Activated T-helper 2 cell treated with anti-CD3 and anti-CD28 coated beads, Interferon-gamma antibody, Interleukin-2, Interleukin-4, amounts not matched to agents 10 μg/mL and 5 μg/mL and 100 μg/mL, durations not matched to agents 14 hours and 24 hours and 36 hours (primary cell): ENCODE results near the gene FOXF2. TPM values are rescaled to one million over a fixed set of nuclear protein-coding genes. Genes with fewer than 3 reads are reported as not detected.
A peak's percentile ranks its signal among the peaks of the same experiment; 100 is the strongest.

Source experiments
- DNase-seq: peaks from one replicate; pipeline ENCODE4 v3.0.0; 2021; ENCODE audit warnings: low spot score
- H3K27ac Mint-ChIP-seq: one replicate; pipeline ENCODE4 v1.8.0; 2021; ENCODE audit warnings: mixed read lengths
- H3K27me3 Mint-ChIP-seq: one replicate; pipeline ENCODE4 v1.8.0; 2021; ENCODE audit warnings: low read depth, mixed read lengths
- H3K36me3 Mint-ChIP-seq: one replicate; pipeline ENCODE4 v1.8.0; 2021; ENCODE audit warnings: low read depth, mixed read lengths
- H3K4me1 Mint-ChIP-seq: one replicate; pipeline ENCODE4 v1.8.0; 2021; ENCODE audit warnings: low read depth, mixed read lengths
- H3K4me3 Mint-ChIP-seq: one replicate; pipeline ENCODE4 v1.8.0; 2021; ENCODE audit warnings: low read depth, mild to moderate bottlenecking, moderate library complexity, mixed read lengths
- H3K9me3 Mint-ChIP-seq: one replicate; pipeline ENCODE4 v1.8.0; 2021; ENCODE audit warnings: mixed read lengths
- intact Hi-C: fragments of 100-400 bp; cut with micrococcal nuclease; formaldehyde crosslinking; loops from one replicate; pipeline ENCODE4 v1.15.1; 2023
- total RNA-seq: library from RNA; stranded (reverse); gene quantifications from 2 replicates; pipeline ENCODE4 v1.2.3, GENCODE V29; 2022

The FOXF2 gene
- total RNA-seq, 1 donor from 2014 or later = not detected

DNA sequence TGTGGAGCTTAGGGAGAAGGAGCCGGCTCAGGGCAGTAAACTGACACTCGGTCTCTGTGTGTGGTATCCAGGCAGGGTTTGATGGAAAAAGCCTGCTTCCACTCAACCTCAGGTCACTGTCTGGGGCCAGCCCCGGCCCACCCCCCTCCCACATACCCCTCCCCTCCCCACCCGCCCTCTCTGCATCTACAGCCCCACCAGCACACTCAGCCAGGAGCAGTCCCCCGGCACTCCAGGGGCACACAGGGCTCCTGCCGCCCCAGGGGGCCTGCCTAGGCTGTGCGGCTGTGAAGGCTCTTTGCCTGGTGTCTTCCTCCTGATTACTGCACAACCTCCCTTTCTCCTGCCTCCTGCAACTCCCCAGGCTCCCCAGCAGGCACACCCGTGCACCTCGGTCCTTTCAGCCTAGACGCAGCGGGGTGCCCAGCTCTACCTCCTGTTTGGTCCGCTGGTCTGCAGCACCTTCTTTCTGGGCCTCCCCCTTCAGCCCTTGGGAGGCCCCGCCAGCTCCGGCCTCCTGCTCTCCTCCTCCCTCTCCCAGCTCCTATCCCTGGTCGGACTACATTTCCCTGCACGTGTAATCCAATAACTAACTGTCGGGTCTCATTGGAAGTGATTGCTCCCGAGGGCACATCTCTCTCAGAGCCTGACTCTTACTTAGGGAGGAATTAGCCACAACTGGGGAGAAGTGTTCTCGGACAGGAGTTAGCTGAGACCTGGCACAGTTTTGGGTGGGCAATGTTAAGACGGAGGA is 1.3 kb upstream of the FOXF2 start:
- no peak for DNase-seq
- intact Hi-C loops = no loop called here
- Mint-ChIP-seq H3K36me3 (no peaks in the 10 kb centered on the region), H3K27me3 (peaks cover 71% of the 10 kb centered on the region), H3K4me1 (peaks cover 14% of the 10 kb centered on the region), H3K27ac (no peak overlapping the region), H3K4me3 (no peak overlapping the region), H3K9me3 (no peaks in the 10 kb centered on the region)

DNA sequence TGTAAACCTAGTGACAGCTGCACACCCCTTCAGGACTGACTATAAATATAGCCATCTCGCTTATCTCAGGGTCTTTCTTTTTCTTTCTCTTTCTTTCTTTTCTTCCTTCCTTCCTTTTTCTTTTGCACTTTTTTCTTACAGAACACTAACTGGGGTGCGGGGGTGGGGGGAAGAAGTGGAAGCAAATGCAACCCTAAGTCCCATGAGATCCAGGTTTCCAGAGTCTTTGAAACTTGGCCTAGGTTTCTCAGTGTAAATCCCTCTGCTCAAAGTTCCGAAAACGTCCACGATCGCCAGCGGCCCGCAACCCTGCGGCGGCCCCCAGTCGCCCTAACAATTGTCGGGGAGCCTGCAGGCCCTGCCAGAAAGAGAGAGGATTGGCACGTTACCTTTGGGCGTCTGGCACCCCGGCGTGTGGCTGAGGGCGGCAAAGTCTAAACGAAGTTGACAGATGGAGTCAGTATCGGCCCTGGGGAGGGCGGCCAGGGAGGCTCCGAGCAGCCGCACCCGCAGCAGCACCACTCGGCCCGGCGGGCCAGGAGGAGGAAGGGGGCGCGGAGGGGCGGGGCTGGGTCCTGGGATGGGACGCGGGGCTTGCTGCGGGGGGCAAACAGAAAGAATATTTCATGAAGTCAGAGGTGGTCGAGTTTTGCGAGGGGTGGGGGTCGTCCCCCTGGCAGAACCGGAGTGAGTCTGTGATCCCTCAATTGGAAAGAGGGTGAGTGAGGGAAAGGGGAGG is 577 bp upstream of the FOXF2 start:
- H3K27me3 Mint-ChIP-seq = peaks cover 70% of the 10 kb centered on the region
- intact Hi-C loops = no loop called here
- H3K9me3 Mint-ChIP-seq = no peaks in the 10 kb centered on the region
- peak overlapping the region; percentile 55 for H3K4me3 Mint-ChIP-seq
- peaks cover 14% of the 10 kb centered on the region for H3K4me1 Mint-ChIP-seq
- no peaks in the 10 kb centered on the region for H3K36me3 Mint-ChIP-seq
- no peak overlapping the region for H3K27ac Mint-ChIP-seq
- no peak for DNase-seq

DNA sequence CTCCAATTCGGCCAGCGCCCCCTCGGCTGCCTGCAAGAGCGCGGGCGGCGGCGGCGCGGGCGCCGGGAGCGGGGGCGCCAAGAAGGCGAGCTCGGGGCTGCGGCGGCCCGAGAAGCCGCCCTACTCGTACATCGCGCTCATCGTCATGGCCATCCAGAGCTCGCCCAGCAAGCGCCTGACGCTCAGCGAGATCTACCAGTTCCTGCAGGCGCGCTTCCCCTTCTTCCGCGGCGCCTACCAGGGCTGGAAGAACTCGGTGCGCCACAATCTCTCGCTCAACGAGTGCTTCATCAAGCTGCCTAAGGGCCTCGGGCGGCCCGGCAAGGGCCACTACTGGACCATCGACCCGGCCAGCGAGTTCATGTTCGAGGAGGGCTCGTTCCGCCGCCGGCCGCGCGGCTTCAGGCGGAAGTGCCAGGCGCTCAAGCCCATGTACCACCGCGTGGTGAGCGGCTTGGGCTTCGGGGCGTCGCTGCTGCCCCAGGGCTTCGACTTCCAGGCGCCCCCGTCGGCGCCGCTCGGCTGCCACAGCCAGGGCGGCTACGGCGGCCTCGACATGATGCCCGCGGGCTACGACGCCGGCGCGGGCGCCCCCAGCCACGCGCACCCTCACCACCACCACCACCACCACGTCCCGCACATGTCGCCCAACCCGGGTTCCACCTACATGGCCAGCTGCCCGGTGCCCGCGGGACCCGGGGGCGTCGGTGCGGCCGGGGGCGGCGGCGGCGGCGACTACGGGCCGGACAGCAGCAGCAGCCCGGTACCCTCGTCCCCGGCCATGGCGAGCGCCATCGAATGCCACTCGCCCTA is 963 bp downstream of the FOXF2 start:
- no peaks in the 10 kb centered on the region for H3K9me3 Mint-ChIP-seq
- peaks cover 75% of the 10 kb centered on the region for H3K27me3 Mint-ChIP-seq
- no peaks in the 10 kb centered on the region for H3K36me3 Mint-ChIP-seq
- H3K27ac Mint-ChIP-seq = no peak overlapping the region
- no peak for DNase-seq
- H3K4me3 Mint-ChIP-seq = peak overlapping the region; percentile 39
- peaks cover 15% of the 10 kb centered on the region for H3K4me1 Mint-ChIP-seq
- intact Hi-C loops = loop anchor here (2.0 to 10.0 kb wide), 3 partner anchors 78 to 1844 kb away; partner anchors contain the start of gene FOXQ1

- H3K27ac Mint-ChIP-seq = no peak overlapping the region
- intact Hi-C loops = loop anchor here (2.0 to 10.0 kb wide), 3 partner anchors 78 to 1844 kb away; partner anchors contain the start of gene FOXQ1
- no peak for DNase-seq
Measured at GRCh38 chr6:1390946-1391799, 1.8 kb downstream of the FOXF2 start.

DNA sequence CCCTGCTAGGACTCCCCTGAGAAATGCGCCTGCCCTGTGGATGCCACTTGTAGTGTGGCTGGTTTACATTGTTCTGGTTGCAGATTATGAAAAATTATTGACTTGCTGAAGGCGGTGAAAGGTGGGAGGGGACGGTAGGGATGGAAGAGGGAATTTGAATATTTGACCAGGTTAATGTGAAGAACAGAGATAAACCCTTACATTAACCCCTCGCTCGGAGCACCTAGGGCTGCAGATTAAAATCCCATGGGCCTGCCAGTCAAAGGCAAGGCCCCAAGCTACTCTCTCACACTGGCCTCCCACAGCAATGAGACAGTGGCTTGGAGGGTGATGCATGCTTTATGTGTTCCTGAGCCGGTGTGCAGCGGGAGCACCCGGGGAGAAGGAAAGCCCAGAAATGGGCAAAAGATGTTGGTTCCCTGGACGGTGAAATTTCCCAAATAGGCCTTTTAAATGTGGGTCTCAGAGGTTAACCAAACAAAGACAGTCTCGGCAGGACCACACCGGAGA is 2.5 kb downstream of the FOXF2 start:
- Mint-ChIP-seq H3K36me3 (no peaks in the 10 kb centered on the region), H3K27ac (no peak overlapping the region), H3K4me3 (no peak overlapping the region), H3K4me1 (peaks cover 12% of the 10 kb centered on the region), H3K9me3 (no peaks in the 10 kb centered on the region), H3K27me3 (peaks cover 75% of the 10 kb centered on the region)
- DNase-seq = no peak
- intact Hi-C loops = loop anchor here (2.0 to 10.0 kb wide), 4 partner anchors 13 to 1843 kb away; partner anchors contain the start of gene FOXQ1

More at GRCh38 chr6:1390946-1391799, 1.8 kb downstream of the FOXF2 start:
- no peaks in the 10 kb centered on the region for H3K36me3 Mint-ChIP-seq
- H3K27me3 Mint-ChIP-seq = peaks cover 75% of the 10 kb centered on the region
- H3K4me3 Mint-ChIP-seq = no peak overlapping the region
- H3K9me3 Mint-ChIP-seq = no peaks in the 10 kb centered on the region
- peaks cover 10% of the 10 kb centered on the region for H3K4me1 Mint-ChIP-seq

GRCh38 chr6:1392813-1393640 is 3.7 kb downstream of the FOXF2 start:
- no peaks in the 10 kb centered on the region for H3K9me3 Mint-ChIP-seq
- DNase-seq = no peak
- peaks cover 74% of the 10 kb centered on the region for H3K27me3 Mint-ChIP-seq
- intact Hi-C loops = loop anchor here (1.0 to 10.0 kb wide), 4 partner anchors 8 to 1842 kb away; no protein-coding TSS in a partner anchor
- H3K27ac Mint-ChIP-seq = no peak overlapping the region
- H3K4me1 Mint-ChIP-seq = peaks cover 16% of the 10 kb centered on the region
- no peak overlapping the region for H3K4me3 Mint-ChIP-seq
- no peaks in the 10 kb centered on the region for H3K36me3 Mint-ChIP-seq

GRCh38 chr6:1393641-1394283 is 4.4 kb downstream of the FOXF2 start:
- Mint-ChIP-seq H3K27ac (no peak overlapping the region), H3K27me3 (peaks cover 71% of the 10 kb centered on the region), H3K9me3 (no peaks in the 10 kb centered on the region), H3K4me1 (peaks cover 12% of the 10 kb centered on the region), H3K4me3 (no peak overlapping the region), H3K36me3 (no peaks in the 10 kb centered on the region)
- no peak for DNase-seq
- intact Hi-C loops = loop anchor here (1.0 to 10.0 kb wide), 4 partner anchors 8 to 1841 kb away; no protein-coding TSS in a partner anchor

DNA sequence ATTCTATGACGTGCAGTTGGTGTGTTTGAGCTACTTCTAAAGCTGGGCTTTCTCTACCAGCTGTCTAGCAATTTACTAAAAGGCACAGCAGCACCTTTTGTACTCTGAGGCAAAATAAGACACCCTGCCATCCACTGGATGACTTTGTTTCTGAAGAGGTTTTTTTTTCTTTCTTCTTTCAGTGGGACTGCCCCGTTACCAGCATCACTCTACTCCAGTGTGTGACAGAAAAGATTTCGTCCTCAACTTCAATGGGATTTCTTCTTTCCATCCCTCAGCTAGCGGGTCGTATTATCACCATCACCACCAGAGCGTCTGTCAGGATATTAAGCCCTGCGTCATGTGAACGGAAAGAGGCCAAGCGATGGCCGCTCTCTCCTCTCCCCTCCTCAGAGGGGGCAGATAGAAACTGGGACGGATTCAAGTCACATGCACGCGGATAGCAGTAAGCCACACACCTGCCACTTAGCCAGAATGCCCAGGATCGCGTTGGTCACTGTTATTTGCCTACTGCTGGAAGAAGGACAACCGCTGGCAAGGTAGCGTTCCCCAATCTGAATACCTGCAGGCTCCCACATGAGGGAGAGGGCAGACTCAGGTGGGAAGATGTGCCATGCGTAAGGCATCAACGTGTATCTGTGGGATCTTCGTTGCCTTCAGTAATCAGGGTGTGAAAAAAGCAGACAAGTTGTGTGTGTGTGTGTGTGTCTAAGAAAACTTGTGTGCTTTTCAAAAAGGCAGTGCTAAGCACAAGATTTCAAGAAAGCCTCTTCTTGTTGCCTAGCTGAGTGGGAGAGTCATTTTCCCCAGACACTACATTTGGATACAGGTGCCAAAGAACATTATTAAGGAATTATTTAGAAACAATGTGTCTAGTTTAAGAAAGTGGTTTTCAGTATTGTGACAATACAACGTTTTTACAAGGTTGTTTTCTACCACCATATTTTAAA is 5.4 kb downstream of the FOXF2 start:
- H3K27ac Mint-ChIP-seq = no peak overlapping the region
- H3K27me3 Mint-ChIP-seq = peaks cover 72% of the 10 kb centered on the region
- no peak for DNase-seq
- H3K4me1 Mint-ChIP-seq = peaks cover 9% of the 10 kb centered on the region
- H3K36me3 Mint-ChIP-seq = no peaks in the 10 kb centered on the region
- intact Hi-C loops = loop anchor here (5.0 to 10.0 kb wide), 3 partner anchors 708 to 1840 kb away; no protein-coding TSS in a partner anchor
- no peak overlapping the region for H3K4me3 Mint-ChIP-seq
- no peaks in the 10 kb centered on the region for H3K9me3 Mint-ChIP-seq

GRCh38 chr6:1395506-1395905 is 6.1 kb downstream of the FOXF2 start:
- no peaks in the 10 kb centered on the region for H3K9me3 Mint-ChIP-seq
- H3K27me3 Mint-ChIP-seq = peaks cover 69% of the 10 kb centered on the region
- intact Hi-C loops = loop anchor here (5.0 to 10.0 kb wide), 2 partner anchors 803 to 1839 kb away; no protein-coding TSS in a partner anchor
- H3K36me3 Mint-ChIP-seq = no peaks in the 10 kb centered on the region
- H3K27ac Mint-ChIP-seq = no peak overlapping the region
- no peak overlapping the region for H3K4me3 Mint-ChIP-seq
- peaks cover 9% of the 10 kb centered on the region for H3K4me1 Mint-ChIP-seq
- no peak for DNase-seq
